GM13977 (cell line): ENCODE data around the gene RHO.

ENCODE experiments used
- DNase-seq: peaks from one replicate; pipeline ENCODE4 v3.0.0; 2012; ENCODE audit warnings: low spot score
- in situ Hi-C: fragments of 300-500 bp; cut with MboI; formaldehyde crosslinking; loops from one replicate; pipeline ENCODE4 v1.12.0; 2022; ENCODE audit warnings: low sequenced_read_pairs, low pct_unique_long_range_greater_than_20kb, mixed read lengths, inconsistent platforms; ENCODE audit not compliant: unreplicated experiment
- TF ChIP-seq, protein P1 (sequence below): IDR thresholded peaks from 2 replicates; pipeline ENCODE4 v1.5.1; 2012; ENCODE audit warnings: mild to moderate bottlenecking, control low read depth; ENCODE audit not compliant: insufficient read depth; ENCODE audit errors: extremely low read depth, missing control alignments

RHO gene

DNA sequence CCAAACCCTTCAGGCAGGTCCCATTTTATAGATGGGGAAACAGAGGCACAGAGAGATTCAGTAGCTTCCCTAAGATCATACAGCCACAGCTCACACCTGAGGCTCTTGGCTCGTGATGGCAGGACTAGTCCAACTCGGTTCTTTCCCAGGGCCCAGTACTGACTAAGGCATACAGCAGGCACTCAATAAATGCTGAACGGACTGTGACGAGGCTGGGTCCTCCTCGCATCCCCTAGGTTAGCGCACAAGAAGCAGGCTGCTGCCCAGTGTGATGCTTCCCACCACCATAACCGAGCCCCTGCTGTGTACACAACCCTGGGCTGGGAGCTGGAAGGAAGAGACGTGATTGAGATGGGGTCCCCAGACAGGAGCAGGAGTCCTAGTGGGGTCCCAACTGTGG, 53.2 kb downstream of the RHO start:
- in situ Hi-C loops = no loop called here
- TF ChIP-seq, protein P1, sequence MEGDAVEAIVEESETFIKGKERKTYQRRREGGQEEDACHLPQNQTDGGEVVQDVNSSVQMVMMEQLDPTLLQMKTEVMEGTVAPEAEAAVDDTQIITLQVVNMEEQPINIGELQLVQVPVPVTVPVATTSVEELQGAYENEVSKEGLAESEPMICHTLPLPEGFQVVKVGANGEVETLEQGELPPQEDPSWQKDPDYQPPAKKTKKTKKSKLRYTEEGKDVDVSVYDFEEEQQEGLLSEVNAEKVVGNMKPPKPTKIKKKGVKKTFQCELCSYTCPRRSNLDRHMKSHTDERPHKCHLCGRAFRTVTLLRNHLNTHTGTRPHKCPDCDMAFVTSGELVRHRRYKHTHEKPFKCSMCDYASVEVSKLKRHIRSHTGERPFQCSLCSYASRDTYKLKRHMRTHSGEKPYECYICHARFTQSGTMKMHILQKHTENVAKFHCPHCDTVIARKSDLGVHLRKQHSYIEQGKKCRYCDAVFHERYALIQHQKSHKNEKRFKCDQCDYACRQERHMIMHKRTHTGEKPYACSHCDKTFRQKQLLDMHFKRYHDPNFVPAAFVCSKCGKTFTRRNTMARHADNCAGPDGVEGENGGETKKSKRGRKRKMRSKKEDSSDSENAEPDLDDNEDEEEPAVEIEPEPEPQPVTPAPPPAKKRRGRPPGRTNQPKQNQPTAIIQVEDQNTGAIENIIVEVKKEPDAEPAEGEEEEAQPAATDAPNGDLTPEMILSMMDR = no peak
- no peak for DNase-seq

DNA sequence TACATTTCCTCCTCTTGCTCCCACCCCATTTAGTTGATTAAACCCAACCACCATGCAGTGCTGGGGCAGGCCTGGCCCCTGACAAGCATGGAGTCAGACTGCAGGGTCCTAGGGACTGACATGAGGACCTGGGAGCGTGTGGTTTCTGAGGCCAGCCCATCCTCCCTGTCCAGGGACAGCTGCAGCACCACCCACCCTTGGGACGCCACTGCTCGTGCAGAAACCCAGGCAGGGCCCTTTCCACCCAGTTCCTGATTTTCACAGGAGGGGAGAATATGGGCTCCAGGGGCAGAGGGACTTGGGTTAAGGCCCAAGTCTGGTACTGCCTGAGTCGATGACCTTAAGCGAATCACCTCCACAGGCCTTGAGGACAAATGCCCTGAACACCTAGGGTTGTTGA, 54.4 kb downstream of the RHO start:
- in situ Hi-C loops = no loop called here
- no peak for DNase-seq
- TF ChIP-seq, protein P1 = no peak

DNA sequence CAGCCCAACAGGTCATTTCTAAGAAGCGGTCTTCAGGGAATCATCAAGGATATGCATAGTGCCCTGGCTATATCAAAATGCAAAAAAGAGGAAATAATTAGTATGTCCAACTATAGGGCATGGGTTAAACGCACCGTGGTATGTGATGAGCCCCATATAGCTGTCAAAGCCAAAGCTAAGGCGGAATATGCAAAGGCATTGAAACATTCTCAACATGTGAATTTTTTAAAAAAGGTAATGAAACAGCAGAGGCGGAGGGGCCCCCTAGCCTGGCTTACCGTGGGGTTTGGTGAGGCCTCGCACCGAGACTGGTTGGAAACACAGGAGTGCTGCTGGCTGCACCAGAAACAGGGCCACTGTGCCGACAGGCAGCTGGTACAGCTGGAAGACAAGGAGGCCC, 54.9 kb downstream of the RHO start:
- TF ChIP-seq, protein P1 = no peak
- in situ Hi-C loops = no loop called here
- no peak for DNase-seq

DNA sequence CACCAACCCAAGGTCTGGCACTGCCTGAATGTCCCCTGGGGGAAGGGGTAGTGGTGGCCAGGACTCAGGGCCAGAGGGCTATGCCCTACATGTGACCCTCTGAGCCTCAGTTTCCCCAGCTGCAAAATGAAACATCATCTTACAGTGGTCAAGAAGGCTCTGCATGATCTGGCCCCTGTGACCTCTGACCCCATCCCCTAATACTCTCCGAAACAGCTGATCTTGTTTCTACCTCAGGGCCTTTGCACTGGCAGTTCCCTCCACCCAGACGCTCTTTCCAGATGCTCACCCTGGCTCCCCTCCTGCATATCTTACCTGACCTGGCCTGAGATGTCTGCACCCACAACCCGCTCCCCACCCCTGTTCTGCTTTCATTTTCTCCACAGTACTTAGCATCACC, 56.2 kb downstream of the RHO start:
- DNase-seq = no peak
- TF ChIP-seq, protein P1 = no peak
- in situ Hi-C loops = no loop called here
